NCI-H2029 (cell line): ENCODE measurements around the gene GADL1.
A peak's percentile ranks its signal among the peaks of the same experiment; 100 is the strongest.

Source experiments
- DNase-seq: peaks from one replicate; lab custom pipeline; 2025; lab: John Stamatoyannopoulos, UW

Gene GADL1

GRCh38 chr3:30811151-30811795, 83.2 kb downstream of the GADL1 start:
- DNase-seq = no peak

DNA sequence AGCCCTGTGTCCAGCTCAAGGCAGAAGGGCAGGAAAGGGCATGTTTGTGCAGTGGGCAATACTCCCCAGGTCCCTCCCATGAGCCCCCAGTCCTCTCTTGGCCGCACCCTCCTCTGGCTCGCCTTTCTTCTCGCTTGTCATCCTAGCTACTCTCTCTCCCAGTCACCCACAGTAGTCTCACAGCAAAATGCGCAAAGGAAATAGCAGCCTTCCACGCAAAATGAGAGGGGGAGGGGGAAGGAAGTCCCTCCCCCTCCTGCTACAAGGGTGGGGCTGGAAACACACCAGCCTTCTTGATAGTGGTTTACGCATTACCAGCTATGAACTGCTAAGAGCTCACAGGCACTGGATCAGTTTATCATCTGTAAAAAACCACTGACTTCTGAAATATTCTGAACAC, 83.8 kb downstream of the GADL1 start:
- DNase-seq = no peak

DNA sequence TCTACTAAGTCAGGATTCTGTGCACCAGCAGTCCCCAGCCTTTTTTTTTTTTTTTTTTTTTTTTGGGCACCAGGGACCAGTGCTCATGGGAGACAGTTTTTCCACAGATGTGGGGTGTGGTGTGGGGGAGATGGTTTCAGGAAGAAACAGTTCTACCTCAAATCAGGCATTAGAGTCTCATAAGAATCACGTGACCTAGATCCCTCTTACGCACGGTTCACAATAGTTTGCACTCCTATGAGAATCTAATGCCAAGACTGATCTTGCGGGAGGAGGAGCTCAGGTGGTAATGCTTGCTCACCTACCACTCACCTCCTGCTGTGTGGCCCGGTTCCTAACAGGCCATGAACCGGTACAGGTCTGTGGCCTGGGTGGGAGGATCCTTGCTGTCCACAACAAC, 88.8 kb downstream of the GADL1 start:
- no peak for DNase-seq

GRCh38 chr3:30804984-30805383, 89.5 kb downstream of the GADL1 start:
- no peak for DNase-seq

GRCh38 chr3:30795176-30795575, 99.3 kb downstream of the GADL1 start:
- no peak for DNase-seq

- DNase-seq = no peak
Observed at GRCh38 chr3:30793740-30794139, 100.7 kb downstream of the GADL1 start.

DNA sequence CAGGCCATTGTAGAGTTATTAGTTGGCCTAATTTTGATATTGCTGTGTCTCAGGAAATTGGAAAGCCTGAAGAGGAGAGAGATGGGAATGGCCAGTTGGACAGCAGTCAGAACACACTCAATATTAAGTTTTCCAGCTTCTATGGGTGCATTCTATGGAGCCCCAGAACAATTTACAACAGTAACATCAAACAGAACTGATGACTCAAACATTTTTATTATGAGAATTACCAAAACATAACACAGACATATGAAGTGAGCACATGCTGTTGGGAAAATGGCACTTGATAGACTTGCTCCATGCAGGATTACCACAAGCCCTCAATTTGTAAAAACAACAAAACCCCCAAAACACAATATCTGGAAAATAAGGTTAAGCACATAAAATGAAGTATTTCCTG, 104.3 kb downstream of the GADL1 start:
- DNase-seq = no peak

DNA sequence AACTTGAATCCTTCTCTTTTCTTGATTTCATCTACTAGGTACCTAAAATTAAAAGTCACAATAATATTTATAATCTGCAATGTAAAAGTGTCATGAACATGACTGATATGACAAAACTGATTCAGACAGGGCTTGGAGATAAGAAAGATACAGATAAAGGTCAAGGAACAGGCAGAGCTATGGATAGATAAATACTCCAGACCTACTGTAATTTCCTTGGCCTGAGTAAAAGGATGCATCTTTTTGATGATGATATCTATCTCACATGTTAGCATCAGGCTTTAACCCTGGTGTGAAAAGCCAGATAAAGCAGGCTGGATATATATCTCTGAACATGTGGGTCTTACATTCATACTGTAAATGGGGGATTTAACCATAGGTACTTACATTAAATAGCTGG, 108.1 kb downstream of the GADL1 start:
- no peak for DNase-seq

DNA sequence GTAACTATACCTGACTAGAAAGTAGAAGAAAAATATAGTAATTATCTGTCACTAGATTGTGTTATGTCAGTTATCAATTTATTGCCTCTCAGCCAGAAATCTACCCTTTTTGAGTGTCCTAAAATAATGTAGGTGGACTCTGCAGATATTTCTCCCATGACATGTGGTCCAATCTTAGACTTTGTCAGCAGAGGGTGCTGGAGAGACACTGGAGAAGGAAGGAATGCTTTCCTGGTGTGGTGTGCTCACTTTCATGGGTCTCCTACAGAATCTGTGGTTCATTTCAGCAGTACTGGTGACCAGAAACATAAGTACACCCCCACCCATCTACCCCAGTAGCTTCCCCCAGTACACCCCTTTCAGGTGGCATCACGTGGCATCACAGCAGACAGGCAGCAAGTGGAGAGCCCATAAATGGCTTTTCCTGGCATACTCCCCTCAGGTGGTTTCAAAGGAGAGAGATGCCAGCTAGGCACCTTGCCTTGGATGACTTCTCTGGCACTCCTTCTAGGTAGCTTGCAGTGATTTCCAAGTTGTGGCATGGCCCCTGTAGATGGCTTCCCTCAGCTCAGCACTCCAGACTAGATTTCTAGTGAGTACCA, 114.7 kb downstream of the GADL1 start:
- DNase-seq = peak; percentile 18

DNA sequence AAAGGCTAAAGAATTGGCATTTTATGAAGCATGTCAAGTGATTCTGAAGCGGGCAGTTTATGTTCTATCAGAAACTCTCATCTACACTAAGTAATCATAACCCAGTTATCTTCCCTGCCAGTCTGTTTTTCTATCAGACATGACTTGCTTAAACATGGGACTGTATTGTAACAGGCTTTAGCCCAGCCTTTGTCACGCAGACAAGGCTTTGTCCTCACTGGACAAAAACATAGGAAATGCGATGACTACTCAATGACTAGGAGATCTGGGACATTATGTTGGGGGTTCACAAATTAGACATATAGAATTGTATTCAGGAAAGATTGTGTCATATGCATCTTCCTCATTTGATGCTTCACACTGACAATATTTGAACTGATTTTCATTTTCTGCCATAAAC, 115.5 kb downstream of the GADL1 start:
- DNase-seq = no peak

GRCh38 chr3:30777426-30778113, 116.9 kb downstream of the GADL1 start:
- DNase-seq = no peak

DNA sequence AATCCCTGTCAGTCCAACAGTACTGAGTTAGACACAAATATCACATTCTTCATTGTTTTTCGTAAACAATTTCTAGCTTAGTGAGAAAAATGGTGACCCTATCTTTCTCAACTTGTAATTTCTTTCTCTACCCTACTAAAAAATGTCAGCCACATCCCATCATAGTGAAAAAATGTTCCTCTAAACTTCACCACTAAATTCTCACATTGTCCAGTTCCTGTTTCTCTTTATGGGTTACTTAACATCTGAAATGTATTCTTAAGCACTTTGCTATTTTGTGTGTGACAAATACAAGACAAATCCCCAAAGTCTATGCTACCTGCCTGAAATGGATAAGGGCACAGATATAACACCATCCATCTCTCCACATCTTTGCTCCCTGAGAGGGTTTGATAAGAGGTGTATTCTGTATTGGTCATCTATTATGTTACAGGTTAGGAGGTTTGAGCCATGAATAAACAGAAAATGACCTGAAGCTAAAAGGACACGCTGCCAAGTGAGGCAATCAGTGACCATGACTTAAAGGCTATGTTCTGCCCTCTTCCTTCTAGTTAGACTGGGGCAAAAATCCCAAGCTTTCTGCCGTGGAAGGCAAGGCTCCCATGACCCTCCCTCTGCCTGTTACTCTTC, 118.2 kb downstream of the GADL1 start:
- no peak for DNase-seq

DNA sequence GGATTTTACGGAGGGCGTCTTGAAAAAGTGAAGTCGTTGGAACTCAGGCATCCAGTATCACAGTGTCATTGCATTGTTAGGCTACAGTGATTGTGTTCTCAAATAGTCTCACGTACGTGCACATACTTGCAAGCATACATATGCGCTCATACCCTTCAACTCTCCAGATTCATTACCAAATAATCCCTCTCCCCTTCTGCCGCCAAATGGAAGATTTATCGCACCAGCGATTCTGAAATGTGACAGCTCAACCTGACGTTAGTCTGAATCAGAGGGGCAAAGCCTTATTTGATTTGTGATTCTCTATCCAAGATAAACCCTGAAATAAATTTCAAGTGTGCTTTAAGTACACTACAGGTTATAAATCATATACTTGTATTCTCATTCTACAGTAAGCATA, 119.4 kb downstream of the GADL1 start:
- DNase-seq = no peak

- no peak for DNase-seq
Observed at GRCh38 chr3:30774062-30774461, 120.4 kb downstream of the GADL1 start.

- DNase-seq = peak; percentile 14
Observed at GRCh38 chr3:30770387-30770786, 124.1 kb downstream of the GADL1 start.

- DNase-seq = peak; percentile 21
Observed at GRCh38 chr3:30768703-30769550, 125.5 kb downstream of the GADL1 start.

DNA sequence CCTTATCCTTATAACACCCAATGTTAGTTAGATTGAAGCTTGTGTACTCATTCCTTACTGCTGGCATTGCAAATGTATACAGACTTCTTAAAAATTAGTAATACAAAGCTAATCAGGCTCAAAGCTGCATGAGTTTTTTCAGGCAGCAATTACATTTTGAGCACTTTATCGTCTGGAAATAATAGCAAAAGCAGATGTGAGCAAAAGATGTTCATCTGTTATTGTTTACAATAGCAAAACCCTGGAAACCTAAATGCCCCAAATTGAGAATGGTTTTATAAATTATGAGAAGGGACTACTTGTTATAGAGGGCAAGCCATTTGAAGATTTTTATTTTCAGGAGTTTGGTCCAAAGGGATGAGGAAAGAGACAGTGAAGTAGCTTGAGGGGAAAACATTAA, 126.4 kb downstream of the GADL1 start:
- DNase-seq = no peak

DNA sequence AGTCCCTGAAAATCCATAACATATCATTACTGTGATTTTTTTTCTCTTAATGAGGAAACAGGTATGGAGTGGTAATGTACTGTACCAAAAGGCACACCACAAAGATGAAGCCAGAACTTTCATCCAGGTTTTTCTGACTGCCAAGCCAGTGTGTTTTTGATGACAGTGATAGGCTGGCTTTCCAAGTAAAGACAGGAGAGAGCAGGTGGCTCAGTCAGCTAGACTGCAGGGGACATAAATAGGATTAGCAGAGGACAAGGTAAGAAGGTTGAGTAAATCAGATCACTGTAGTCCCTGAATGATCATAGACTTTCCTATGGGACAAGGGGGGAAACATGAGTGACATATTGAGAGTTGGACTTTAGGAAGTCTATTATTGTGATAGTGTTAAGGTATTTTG, 127.9 kb downstream of the GADL1 start:
- no peak for DNase-seq

DNA sequence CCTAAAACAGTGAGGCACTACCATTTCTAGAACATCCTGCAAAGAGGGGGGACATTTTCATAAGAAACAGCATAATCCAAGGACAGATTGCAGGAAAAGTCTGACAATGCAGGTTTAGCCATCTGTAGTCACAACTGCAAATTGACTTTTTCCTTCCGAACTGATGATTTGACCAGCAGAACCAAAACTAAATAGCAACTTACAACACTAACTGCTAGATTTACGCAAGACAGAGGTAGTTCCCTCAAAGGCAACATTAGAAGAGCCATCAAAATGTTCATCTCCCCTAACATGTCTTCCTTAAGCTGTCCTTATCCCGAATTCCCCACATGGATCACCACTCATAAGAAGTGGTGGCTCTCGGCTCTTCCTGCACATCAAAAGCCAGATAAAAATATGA, 129.6 kb downstream of the GADL1 start:
- no peak for DNase-seq

GRCh38 chr3:30764281-30764680, 130.2 kb downstream of the GADL1 start:
- no peak for DNase-seq

GRCh38 chr3:30761374-30761773, 133.1 kb downstream of the GADL1 start:
- no peak for DNase-seq

GRCh38 chr3:30760737-30761136, 133.7 kb downstream of the GADL1 start:
- DNase-seq = no peak
